ENCODE measurements around the gene CST11.

DNA sequence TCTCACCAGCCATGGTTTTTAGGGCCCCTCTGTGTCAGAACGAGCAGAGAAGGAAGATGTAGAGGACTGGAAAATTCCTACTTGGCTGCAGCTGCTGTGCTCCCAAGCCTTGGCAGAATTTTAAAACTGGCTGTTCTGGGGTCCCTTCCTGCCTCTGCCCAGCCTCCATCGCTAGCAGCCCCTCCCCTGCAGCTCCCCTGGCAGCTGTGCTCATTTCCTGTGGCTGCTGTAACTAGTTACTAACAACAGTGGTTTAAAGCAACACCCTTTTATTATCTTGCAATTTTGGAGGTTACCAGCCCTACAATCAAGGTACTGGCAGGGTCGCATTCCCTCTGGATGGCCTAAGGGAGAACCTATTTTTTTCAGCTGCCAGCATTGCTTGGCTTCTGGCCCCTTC, 3.7 kb upstream of the CST11 start:
- TF ChIP-seq POLR2A (IDR thresholded peaks at IDR 0.05): no peak
- TF ChIP-seq, protein P1, sequence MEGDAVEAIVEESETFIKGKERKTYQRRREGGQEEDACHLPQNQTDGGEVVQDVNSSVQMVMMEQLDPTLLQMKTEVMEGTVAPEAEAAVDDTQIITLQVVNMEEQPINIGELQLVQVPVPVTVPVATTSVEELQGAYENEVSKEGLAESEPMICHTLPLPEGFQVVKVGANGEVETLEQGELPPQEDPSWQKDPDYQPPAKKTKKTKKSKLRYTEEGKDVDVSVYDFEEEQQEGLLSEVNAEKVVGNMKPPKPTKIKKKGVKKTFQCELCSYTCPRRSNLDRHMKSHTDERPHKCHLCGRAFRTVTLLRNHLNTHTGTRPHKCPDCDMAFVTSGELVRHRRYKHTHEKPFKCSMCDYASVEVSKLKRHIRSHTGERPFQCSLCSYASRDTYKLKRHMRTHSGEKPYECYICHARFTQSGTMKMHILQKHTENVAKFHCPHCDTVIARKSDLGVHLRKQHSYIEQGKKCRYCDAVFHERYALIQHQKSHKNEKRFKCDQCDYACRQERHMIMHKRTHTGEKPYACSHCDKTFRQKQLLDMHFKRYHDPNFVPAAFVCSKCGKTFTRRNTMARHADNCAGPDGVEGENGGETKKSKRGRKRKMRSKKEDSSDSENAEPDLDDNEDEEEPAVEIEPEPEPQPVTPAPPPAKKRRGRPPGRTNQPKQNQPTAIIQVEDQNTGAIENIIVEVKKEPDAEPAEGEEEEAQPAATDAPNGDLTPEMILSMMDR (IDR thresholded peaks at IDR 0.05): no peak

Data from esophagus squamous epithelium (tissue), 4 donors.